ENCODE measurements around the gene SHFL. TPM values are rescaled to one million over a fixed set of nuclear protein-coding genes. Genes with fewer than 3 reads are reported as not detected.

Gene SHFL
- total and polyA plus RNA-seq, 2 of the 4 experiments (the other 2 are of a cell fraction): 9.0 to 32.1 TPM

- ATAC-seq (ENCODE audit: low read depth): no peak
- peaks cover 89% of the 10 kb centered on the region for H3K36me3 ChIP-seq (ENCODE audit: control insufficient read depth, insufficient read depth, low read length)
These were observed 55.9 kb downstream of the SHFL start for GRCh38 chr19:10141973-10142372.

More at GRCh38 chr19:10141973-10142372, 55.9 kb downstream of the SHFL start:
- ChIA-PET CTCF (no interaction called here), POLR2A (ENCODE audit: unreplicated experiment) (interaction anchor here (0.6 kb wide), 1 partner anchor 30 kb away, joined by 3 read pairs; no protein-coding TSS in a partner anchor)
- Histone ChIP-seq H3K14ac (replicated peaks; ENCODE audit: low read depth, low read length) (no peak overlapping the region), H3K9ac (ENCODE audit: low read depth, low read length) (no peak overlapping the region), H4K5ac (ENCODE audit: low read depth, low read length) (no peak overlapping the region), H3K4me1 (ENCODE audit: control insufficient read depth, insufficient read depth, low read length) (no peaks in the 10 kb centered on the region), H2AFZ (replicated peaks; ENCODE audit: low read length, poor library complexity) (no peak overlapping the region), H3K27ac (ENCODE audit: insufficient read depth, low read length) (no peak overlapping the region), H3K9me1 (ENCODE audit: insufficient read depth, low read length) (no peaks in the 10 kb centered on the region), H3K4me2 (ENCODE audit: low read depth, low read length) (no peak overlapping the region), H2BK20ac (ENCODE audit: low read depth, low read length) (no peak overlapping the region), H3K56ac (ENCODE audit: extremely low read depth, insufficient read depth, low read length) (no peak overlapping the region), H3K18ac (ENCODE audit: low read depth, low read length) (no peak overlapping the region), H2BK120ac (ENCODE audit: low read depth, low read length) (no peak overlapping the region), H4K8ac (ENCODE audit: low read depth in 2 of 2, low read length in 2 of 2) (no peak overlapping the region), H4K20me1 (ENCODE audit: insufficient read depth, low read length) (peaks cover 4% of the 10 kb centered on the region; the same call in 1 of the 2 replicates), H3K4ac (ENCODE audit: low read depth, low read length) (no peak overlapping the region), H3K4me3 (ENCODE audit: insufficient read depth, low read depth, low read length) (no peak overlapping the region), H3K27me3 (ENCODE audit: control insufficient read depth, insufficient read depth, low read length) (no peaks in the 10 kb centered on the region), H2BK15ac (ENCODE audit: low read depth, low read length) (no peak overlapping the region), H2BK5ac (ENCODE audit: low read depth, low read length, poor library complexity, severe bottlenecking) (no peak overlapping the region), H2AK5ac (ENCODE audit: low read depth, low read length) (no peak overlapping the region), H3K23ac (ENCODE audit: low read depth, low read length) (no peak overlapping the region), H2AK9ac (replicated peaks; ENCODE audit: low read depth, low read length, poor library complexity) (no peak overlapping the region), H4K91ac (ENCODE audit: insufficient read depth, low read depth, low read length) (no peak overlapping the region), H3K9me3 (ENCODE audit: control insufficient read depth, insufficient read depth, low read length) (no peaks in the 10 kb centered on the region), H3K79me1 (ENCODE audit: low read depth in 1 of 2, low read length in 2 of 2) (peaks cover 10 to 20% of the 10 kb centered on the region in 2 experiments; a peak in 3 of 4 replicates)
- no peak for DNase-seq
- 100% methylated on average over 7 of the region's 18 CpGs; no CpG with 5 or more reads in 1 of the 2 experiments for WGBS, 2 experiments (ENCODE audit: extremely low coverage in 2 of 2, insufficient read length in 1 of 2)
- no TSS peak for BruUV-seq (replicated peaks)
- intact Hi-C loops (cut with micrococcal nuclease): no loop called here
- in situ Hi-C loops (cut with MboI; ENCODE audit: low sequenced_read_pairs): no loop called here
- no peak for TF ChIP-seq RAD21 (IDR thresholded peaks at IDR 0.05; ENCODE audit: low read length)
- TF ChIP-seq MAFK (IDR thresholded peaks at IDR 0.05; ENCODE audit: low read depth, low read length): no peak
- no peak for TF ChIP-seq USF2 (IDR thresholded peaks at IDR 0.05; ENCODE audit: low read depth, low read length)
- TF ChIP-seq NFE2L2 (IDR thresholded peaks at IDR 0.05; ENCODE audit: low read depth, low read length): no peak
- TF ChIP-seq RFX5 (IDR thresholded peaks at IDR 0.05; ENCODE audit: low read depth, low read length): no peak
- TF ChIP-seq POLR2A (IDR thresholded peaks at IDR 0.05; ENCODE audit: low read depth, low read length): no peak
- dilution Hi-C loops (cut with HindIII; ENCODE audit: low sequenced_read_pairs, unreplicated experiment): no loop called here

Small RNA genes lying within 50 kb of the gene (microRNA-seq; reads per million reads assigned to microRNA genes)
- gene MIR5589 (ENCODE audit: insufficient read depth in 1 of 2, insufficient read length in 1 of 2, unreplicated experiment in 1 of 2) (0 reads per million in 2 experiments), gene SNORD105 (ENCODE audit: insufficient read depth, insufficient read length) (80.6 reads per million, percentile 80 among the genes with 10 or more reads in this experiment), gene SNORD105B (ENCODE audit: insufficient read depth, insufficient read length) (19.6 reads per million, percentile 53 among the genes with 10 or more reads in this experiment)

Small RNA genes lying within 50 kb of the gene (small RNA-seq; reads per million reads assigned to genes)
- 0 reads per million in 5 experiments for gene MIR5589
- gene SNORD105: 1.7 to 40.0 (median 2.4) reads per million in 5 experiments
- gene SNORD105B: 0.15 to 74.7 (median 10.6) reads per million in 5 experiments

Other genes starting within 250 kb of the SHFL start
- 2.2 and 2.7 TPM in 2 replicates for gene OLFM2, start 149.8 kb upstream of the SHFL start, total RNA-seq (2012; rRNA removed)
- gene OLFM2, start 149.8 kb upstream of the SHFL start, polyA plus RNA-seq (2012; rRNA removed): 5.1 and 6.2 TPM in 2 replicates
- 0.54 and 0.56 TPM in 2 replicates for gene COL5A3, start 75.8 kb upstream of the SHFL start, total RNA-seq (2012; rRNA removed)
- 1.5 TPM in 2 replicates for gene COL5A3, start 75.8 kb upstream of the SHFL start, polyA plus RNA-seq (2012; rRNA removed)
- 0.18 TPM in 1 of 2 replicates, not detected in the other for gene RDH8, start 72.8 kb upstream of the SHFL start, total RNA-seq (2012; rRNA removed)
- gene RDH8, start 72.8 kb upstream of the SHFL start, polyA plus RNA-seq (2012; rRNA removed): not detected in 2 replicates
- gene ANGPTL6, start 16.4 kb downstream of the SHFL start, total RNA-seq (2012; rRNA removed): not detected in 2 replicates
- 0.17 and 0.21 TPM in 2 replicates for gene ANGPTL6, start 16.4 kb downstream of the SHFL start, polyA plus RNA-seq (2012; rRNA removed)
- 24.0 and 30.3 TPM in 2 replicates for gene PPAN, start 20.0 kb downstream of the SHFL start, total RNA-seq (2012; rRNA removed)
- 38.2 and 41.6 TPM in 2 replicates for gene PPAN, start 20.0 kb downstream of the SHFL start, polyA plus RNA-seq (2012; rRNA removed)
- 0.54 and 0.56 TPM in 2 replicates for gene P2RY11, start 25.4 kb downstream of the SHFL start, total RNA-seq (2012; rRNA removed)
- gene P2RY11, start 25.4 kb downstream of the SHFL start, polyA plus RNA-seq (2012; rRNA removed): 4.5 and 6.6 TPM in 2 replicates
- gene EIF3G, start 33.6 kb downstream of the SHFL start, total RNA-seq (2012; rRNA removed): 209 and 278 TPM in 2 replicates
- gene EIF3G, start 33.6 kb downstream of the SHFL start, polyA plus RNA-seq (2012; rRNA removed): 235 and 243 TPM in 2 replicates
- gene DNMT1, start 108.6 kb downstream of the SHFL start, total RNA-seq (2012; rRNA removed): 26.2 and 40.3 TPM in 2 replicates
- gene DNMT1, start 108.6 kb downstream of the SHFL start, polyA plus RNA-seq (2012; rRNA removed): 83.6 and 88.1 TPM in 2 replicates
- 14.0 and 16.7 TPM in 2 replicates for gene S1PR2, start 145.0 kb downstream of the SHFL start, total RNA-seq (2012; rRNA removed)
- 15.0 and 16.1 TPM in 2 replicates for gene S1PR2, start 145.0 kb downstream of the SHFL start, polyA plus RNA-seq (2012; rRNA removed)
- 32.8 and 36.4 TPM in 2 replicates for gene MRPL4, start 165.9 kb downstream of the SHFL start, total RNA-seq (2012; rRNA removed)
- gene MRPL4, start 165.9 kb downstream of the SHFL start, polyA plus RNA-seq (2012; rRNA removed): 108 and 123 TPM in 2 replicates
- 6.9 and 10.6 TPM in 2 replicates for gene ICAM1, start 184.8 kb downstream of the SHFL start, total RNA-seq (2012; rRNA removed)
- gene ICAM1, start 184.8 kb downstream of the SHFL start, polyA plus RNA-seq (2012; rRNA removed): 18.3 and 19.1 TPM in 2 replicates
- gene ICAM4, start 200.6 kb downstream of the SHFL start, total RNA-seq (2012; rRNA removed): 2.3 and 2.5 TPM in 2 replicates
- 4.0 TPM in 2 replicates for gene ICAM4, start 200.6 kb downstream of the SHFL start, polyA plus RNA-seq (2012; rRNA removed)
- 2.5 and 3.0 TPM in 2 replicates for gene ICAM5, start 203.6 kb downstream of the SHFL start, total RNA-seq (2012; rRNA removed)
- gene ICAM5, start 203.6 kb downstream of the SHFL start, polyA plus RNA-seq (2012; rRNA removed): 23.9 and 26.5 TPM in 2 replicates
- 0.54 TPM in 1 of 2 replicates, not detected in the other for gene ZGLP1, start 223.5 kb downstream of the SHFL start, total RNA-seq (2012; rRNA removed)
- 3.1 and 4.1 TPM in 2 replicates for gene ZGLP1, start 223.5 kb downstream of the SHFL start, polyA plus RNA-seq (2012; rRNA removed)
- 39.8 and 40.8 TPM in 2 replicates for gene FDX2, start 229.7 kb downstream of the SHFL start, total RNA-seq (2012; rRNA removed)
- gene FDX2, start 229.7 kb downstream of the SHFL start, polyA plus RNA-seq (2012; rRNA removed): 72.0 and 82.3 TPM in 2 replicates
- 2.5 and 2.7 TPM in 2 replicates for gene RAVER1, start 247.2 kb downstream of the SHFL start, total RNA-seq (2012; rRNA removed)
- gene RAVER1, start 247.2 kb downstream of the SHFL start, polyA plus RNA-seq (2012; rRNA removed): 15.1 and 18.1 TPM in 2 replicates

Measured in IMR-90 (cell line).